ENCODE data around the gene RSPRY1. TPM values are rescaled to one million over a fixed set of nuclear protein-coding genes. Genes with fewer than 3 reads are reported as not detected.

Gene RSPRY1
- total RNA-seq, 2 donors from 2014 or later, result 49.1 to 53.0 TPM

- DNase-seq (no peak), ATAC-seq (no peak)
- intact Hi-C loops (cut with DNase I, micrococcal nuclease), result no loop called here
Measured at GRCh38 chr16:57202095-57202886, 16.2 kb downstream of the RSPRY1 start.

- intact Hi-C loops (cut with DNase I, micrococcal nuclease), result no loop called here
- DNase-seq, result no peak
- no peak for ATAC-seq
Measured at GRCh38 chr16:57203451-57203850, 17.3 kb downstream of the RSPRY1 start.

- intact Hi-C loops (cut with DNase I, micrococcal nuclease), result no loop called here
- ATAC-seq (no peak), DNase-seq (no peak)
Measured at GRCh38 chr16:57204675-57205074, 18.5 kb downstream of the RSPRY1 start.

- intact Hi-C loops (cut with DNase I, micrococcal nuclease), result no loop called here
- ATAC-seq (no peak), DNase-seq (no peak)
Measured at GRCh38 chr16:57208926-57209325, 22.8 kb downstream of the RSPRY1 start.

GRCh38 chr16:57209780-57210179 is 23.7 kb downstream of the RSPRY1 start:
- ATAC-seq, result no peak
- intact Hi-C loops (cut with DNase I, micrococcal nuclease), result no loop called here
- DNase-seq, result no peak

- ATAC-seq (no peak), DNase-seq (no peak)
- intact Hi-C loops (cut with DNase I, micrococcal nuclease), result no loop called here
Measured at GRCh38 chr16:57213462-57213861, 27.3 kb downstream of the RSPRY1 start.

- intact Hi-C loops (cut with DNase I, micrococcal nuclease), result no loop called here
- ATAC-seq (no peak), DNase-seq (no peak)
Measured at GRCh38 chr16:57216968-57217367, 30.8 kb downstream of the RSPRY1 start.

GRCh38 chr16:57223057-57223456 is 36.9 kb downstream of the RSPRY1 start:
- intact Hi-C loops (cut with DNase I, micrococcal nuclease), result no loop called here
- no peak for ATAC-seq
- no peak for DNase-seq

GRCh38 chr16:57224651-57225335 is 38.7 kb downstream of the RSPRY1 start:
- DNase-seq, result no peak
- intact Hi-C loops (cut with DNase I, micrococcal nuclease), result no loop called here
- no peak for ATAC-seq

- intact Hi-C loops (cut with DNase I, micrococcal nuclease), result no loop called here
- no peak for ATAC-seq
- DNase-seq, result no peak
Measured at GRCh38 chr16:57225978-57226377, 39.8 kb downstream of the RSPRY1 start.

GRCh38 chr16:57226701-57227621 is 40.8 kb downstream of the RSPRY1 start:
- ATAC-seq (no peak), DNase-seq (no peak)
- intact Hi-C loops (cut with DNase I, micrococcal nuclease), result no loop called here

- ATAC-seq, result no peak
- intact Hi-C loops (cut with DNase I, micrococcal nuclease), result no loop called here
- no peak for DNase-seq
Measured at GRCh38 chr16:57229079-57229478, 43.0 kb downstream of the RSPRY1 start.

GRCh38 chr16:57231821-57232350 is 45.8 kb downstream of the RSPRY1 start:
- no peak for ATAC-seq
- DNase-seq, result no peak
- intact Hi-C loops (cut with DNase I, micrococcal nuclease), result no loop called here

GRCh38 chr16:57233944-57234706 is 48.0 kb downstream of the RSPRY1 start:
- intact Hi-C loops (cut with DNase I, micrococcal nuclease), result no loop called here
- DNase-seq (no peak), ATAC-seq (peak; percentile 30)

- no peak for DNase-seq
- ATAC-seq, result peak; percentile 67
- intact Hi-C loops (cut with DNase I, micrococcal nuclease), result no loop called here
Measured at GRCh38 chr16:57234707-57235092, 48.6 kb downstream of the RSPRY1 start.

- peak; percentile 79 for ATAC-seq
- no peak for DNase-seq
- intact Hi-C loops (cut with DNase I, micrococcal nuclease), result no loop called here
Measured at GRCh38 chr16:57235128-57236021, 49.2 kb downstream of the RSPRY1 start.

- DNase-seq (no peak), ATAC-seq (no peak)
- intact Hi-C loops (cut with DNase I, micrococcal nuclease), result no loop called here
Measured at GRCh38 chr16:57236022-57236350, 49.9 kb downstream of the RSPRY1 start.

GRCh38 chr16:57238682-57239081 is 52.6 kb downstream of the RSPRY1 start:
- ATAC-seq (no peak), DNase-seq (no peak)
- intact Hi-C loops (cut with DNase I, micrococcal nuclease), result no loop called here
